Progenitor cell of endocrine pancreas (in vitro differentiated cells): ENCODE results near the gene HDDC3. TPM values are rescaled to one million over a fixed set of nuclear protein-coding genes. Genes with fewer than 3 reads are reported as not detected.
"Not testable (repeated sequence)": the region's sequence is repeated elsewhere in the genome, so short reads cannot be mapped to it uniquely, and the experiment has no call there.

Experiments
- DNase-seq: peaks from one replicate; pipeline ENCODE4 v3.0.0; 2021; ENCODE audit warnings: low spot score; ENCODE audit not compliant: unreplicated experiment
- H3K27ac Mint-ChIP-seq: 2 replicates; pipeline ENCODE4 v1.8.0; 2021; ENCODE audit warnings: mild to moderate bottlenecking, moderate library complexity, mixed read lengths
- H3K27me3 Mint-ChIP-seq: 2 replicates; pipeline ENCODE4 v1.8.0; 2021; ENCODE audit warnings: mixed read lengths
- H3K36me3 Mint-ChIP-seq: 2 replicates; pipeline ENCODE4 v1.8.0; 2022; ENCODE audit warnings: mixed read lengths; ENCODE audit not compliant: insufficient read depth
- H3K4me1 Mint-ChIP-seq: 2 replicates; pipeline ENCODE4 v1.8.0; 2021; ENCODE audit warnings: low read depth, mixed read lengths
- H3K4me3 Mint-ChIP-seq: 2 replicates; pipeline ENCODE4 v1.8.0; 2021; ENCODE audit warnings: low read depth, mild to moderate bottlenecking, moderate library complexity, mixed read lengths
- H3K9me3 Mint-ChIP-seq: 2 replicates; pipeline ENCODE4 v1.8.0; 2021; ENCODE audit warnings: low read depth, mixed read lengths
- total RNA-seq: library from RNA; stranded (reverse); gene quantifications from 2 replicates; pipeline ENCODE4 v1.2.1, GENCODE V29; 2021
- TF ChIP-seq, protein P1 (sequence below): fragments of 200-600 bp; sonication (generic); IDR thresholded peaks from one replicate; pipeline ENCODE4 v1.5.0; 2021; ENCODE audit warnings: antibody characterized with exemption, mild to moderate bottlenecking; ENCODE audit not compliant: unreplicated experiment

HDDC3 gene
- total RNA-seq, 1 donor from 2014 or later = 14.5 TPM

DNA sequence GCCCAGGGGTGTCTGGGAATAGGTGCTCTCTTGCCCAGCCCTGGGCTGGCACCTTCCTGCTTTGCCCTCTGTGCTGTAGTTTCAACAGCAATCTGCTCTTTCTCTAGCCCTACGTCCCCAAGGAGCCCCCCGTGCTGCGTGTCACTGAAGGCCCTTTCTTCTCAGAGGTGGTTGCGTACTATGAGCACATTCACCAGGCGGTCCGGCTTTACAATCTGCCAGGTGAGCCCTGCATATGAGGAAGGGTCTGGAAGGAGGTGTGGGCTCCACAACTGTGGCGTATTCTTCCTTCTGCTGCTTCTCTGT, 19.6 kb downstream of the HDDC3 start:
- H3K4me3 Mint-ChIP-seq = no peak overlapping the region
- peaks cover 16% of the 10 kb centered on the region for H3K36me3 Mint-ChIP-seq
- H3K9me3 Mint-ChIP-seq = no peaks in the 10 kb centered on the region

DNA sequence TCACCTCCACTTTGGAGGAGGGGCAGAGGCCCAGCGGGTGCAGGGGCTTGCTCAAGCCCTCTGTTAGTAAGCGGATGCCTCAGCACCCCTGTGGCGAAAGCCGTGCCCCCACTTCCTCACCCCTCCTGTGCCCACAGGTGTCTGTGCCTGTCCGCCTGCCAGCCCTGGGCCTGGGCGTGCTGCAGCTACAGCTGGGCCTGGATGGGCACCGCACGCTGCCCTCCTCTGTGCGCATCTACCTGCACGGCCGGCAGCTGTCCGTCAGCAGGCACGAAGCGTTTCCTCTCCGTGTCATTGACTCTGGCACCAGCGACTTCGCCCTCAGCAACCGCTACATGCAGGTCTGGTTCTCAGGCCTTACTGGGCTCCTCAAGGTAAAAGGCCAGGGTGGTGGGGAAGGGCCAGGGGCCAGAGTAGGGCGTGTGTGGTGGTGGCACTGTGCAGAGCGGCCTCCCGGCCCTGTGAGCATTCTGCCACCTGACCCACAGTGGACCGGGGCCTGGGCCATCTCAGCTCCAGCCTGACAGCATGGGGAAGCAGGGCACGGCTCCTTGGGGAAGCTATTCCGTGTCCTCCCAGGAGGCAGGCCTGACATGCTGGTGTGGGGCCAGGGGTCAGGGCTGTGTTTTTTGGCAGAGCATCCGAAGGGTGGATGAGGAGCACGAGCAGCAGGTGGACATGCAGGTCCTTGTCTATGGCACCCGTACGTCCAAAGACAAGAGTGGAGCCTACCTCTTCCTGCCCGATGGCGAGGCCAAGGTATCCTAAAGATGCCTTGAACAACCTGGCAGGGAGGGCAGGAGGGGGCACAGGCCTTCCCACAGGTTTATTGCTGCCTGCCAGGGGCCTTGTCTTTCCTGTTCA, 20.2 kb downstream of the HDDC3 start:
- Mint-ChIP-seq H3K9me3 (no peaks in the 10 kb centered on the region), H3K27me3 (no peaks in the 10 kb centered on the region), H3K36me3 (peaks cover 17% of the 10 kb centered on the region), H3K27ac (no peak overlapping the region), H3K4me3 (no peak overlapping the region), H3K4me1 (no peaks in the 10 kb centered on the region)
- TF ChIP-seq, protein P1, sequence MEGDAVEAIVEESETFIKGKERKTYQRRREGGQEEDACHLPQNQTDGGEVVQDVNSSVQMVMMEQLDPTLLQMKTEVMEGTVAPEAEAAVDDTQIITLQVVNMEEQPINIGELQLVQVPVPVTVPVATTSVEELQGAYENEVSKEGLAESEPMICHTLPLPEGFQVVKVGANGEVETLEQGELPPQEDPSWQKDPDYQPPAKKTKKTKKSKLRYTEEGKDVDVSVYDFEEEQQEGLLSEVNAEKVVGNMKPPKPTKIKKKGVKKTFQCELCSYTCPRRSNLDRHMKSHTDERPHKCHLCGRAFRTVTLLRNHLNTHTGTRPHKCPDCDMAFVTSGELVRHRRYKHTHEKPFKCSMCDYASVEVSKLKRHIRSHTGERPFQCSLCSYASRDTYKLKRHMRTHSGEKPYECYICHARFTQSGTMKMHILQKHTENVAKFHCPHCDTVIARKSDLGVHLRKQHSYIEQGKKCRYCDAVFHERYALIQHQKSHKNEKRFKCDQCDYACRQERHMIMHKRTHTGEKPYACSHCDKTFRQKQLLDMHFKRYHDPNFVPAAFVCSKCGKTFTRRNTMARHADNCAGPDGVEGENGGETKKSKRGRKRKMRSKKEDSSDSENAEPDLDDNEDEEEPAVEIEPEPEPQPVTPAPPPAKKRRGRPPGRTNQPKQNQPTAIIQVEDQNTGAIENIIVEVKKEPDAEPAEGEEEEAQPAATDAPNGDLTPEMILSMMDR = no peak
- DNase-seq = no peak

More for the DNA sequence above, 19.6 kb downstream of the HDDC3 start:
- TF ChIP-seq, protein P1 = no peak
- H3K4me1 Mint-ChIP-seq = no peaks in the 10 kb centered on the region
- H3K27me3 Mint-ChIP-seq = no peaks in the 10 kb centered on the region
- no peak overlapping the region for H3K27ac Mint-ChIP-seq
- DNase-seq = no peak

DNA sequence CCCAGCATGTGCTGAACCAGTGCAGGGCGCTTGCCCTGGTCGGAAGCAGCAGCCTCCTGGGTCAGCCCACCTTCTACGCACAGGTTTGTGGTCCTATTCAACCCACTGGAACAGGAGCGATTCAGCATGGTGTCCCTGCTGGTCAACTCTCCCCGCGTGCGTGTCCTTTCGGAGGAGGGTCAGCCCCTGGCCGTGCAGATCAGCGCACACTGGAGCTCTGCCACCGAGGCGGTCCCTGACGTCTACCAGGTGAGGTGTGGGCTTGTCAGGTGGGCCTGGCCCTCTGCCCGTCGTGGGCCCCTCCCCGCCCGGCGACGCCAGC, 21.1 kb downstream of the HDDC3 start:
- no peaks in the 10 kb centered on the region for H3K4me1 Mint-ChIP-seq
- TF ChIP-seq, protein P1 = no peak
- H3K27ac Mint-ChIP-seq = no peak overlapping the region
- DNase-seq = no peak
- H3K36me3 Mint-ChIP-seq = peaks cover 15% of the 10 kb centered on the region
- H3K4me3 Mint-ChIP-seq = no peak overlapping the region
- no peaks in the 10 kb centered on the region for H3K27me3 Mint-ChIP-seq
- no peaks in the 10 kb centered on the region for H3K9me3 Mint-ChIP-seq

DNA sequence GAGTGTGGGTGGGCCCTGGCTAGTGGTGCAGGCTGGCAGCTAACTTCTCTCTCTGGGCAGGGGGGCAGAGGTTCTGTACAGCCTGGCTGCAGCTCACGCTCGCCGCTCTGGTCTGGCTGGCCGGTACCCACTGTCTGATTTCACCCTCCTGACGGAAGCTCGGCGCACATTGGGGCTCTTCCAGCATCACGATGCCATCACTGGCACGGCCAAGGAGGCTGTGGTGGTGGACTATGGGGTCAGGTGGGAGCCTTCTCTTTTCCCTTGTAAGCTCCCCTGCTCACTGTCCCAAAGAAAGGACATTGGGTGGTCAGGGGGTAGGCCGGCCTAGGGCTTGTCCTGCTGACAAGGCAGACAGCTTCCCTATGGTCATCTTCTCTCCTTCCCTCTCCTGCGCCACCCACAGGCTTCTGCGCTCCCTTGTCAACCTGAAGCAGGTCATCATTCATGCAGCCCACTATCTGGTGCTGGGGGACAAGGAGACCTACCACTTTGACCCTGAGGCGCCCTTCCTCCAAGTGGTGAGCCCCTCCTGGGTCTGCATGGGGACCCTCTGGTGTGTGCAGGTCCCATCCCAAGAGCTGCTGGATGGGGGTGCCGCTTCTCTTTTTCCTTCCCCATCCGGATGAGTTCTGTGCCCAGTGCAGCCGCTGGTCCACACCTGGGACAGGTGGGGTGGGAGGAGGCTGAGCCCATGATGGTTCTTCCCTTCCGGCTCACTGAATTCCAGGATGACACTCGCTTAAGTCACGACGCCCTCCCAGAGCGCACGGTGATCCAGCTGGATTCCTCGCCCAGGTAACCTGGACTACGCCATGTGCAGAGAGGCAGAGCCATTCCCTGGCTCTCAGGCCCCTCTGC, 21.7 kb downstream of the HDDC3 start:
- TF ChIP-seq, protein P1 = no peak
- no peak overlapping the region for H3K27ac Mint-ChIP-seq
- no peak overlapping the region for H3K4me3 Mint-ChIP-seq
- no peaks in the 10 kb centered on the region for H3K27me3 Mint-ChIP-seq
- H3K4me1 Mint-ChIP-seq = no peaks in the 10 kb centered on the region
- H3K9me3 Mint-ChIP-seq = no peaks in the 10 kb centered on the region
- DNase-seq = no peak
- H3K36me3 Mint-ChIP-seq = peaks cover 18% of the 10 kb centered on the region

DNA sequence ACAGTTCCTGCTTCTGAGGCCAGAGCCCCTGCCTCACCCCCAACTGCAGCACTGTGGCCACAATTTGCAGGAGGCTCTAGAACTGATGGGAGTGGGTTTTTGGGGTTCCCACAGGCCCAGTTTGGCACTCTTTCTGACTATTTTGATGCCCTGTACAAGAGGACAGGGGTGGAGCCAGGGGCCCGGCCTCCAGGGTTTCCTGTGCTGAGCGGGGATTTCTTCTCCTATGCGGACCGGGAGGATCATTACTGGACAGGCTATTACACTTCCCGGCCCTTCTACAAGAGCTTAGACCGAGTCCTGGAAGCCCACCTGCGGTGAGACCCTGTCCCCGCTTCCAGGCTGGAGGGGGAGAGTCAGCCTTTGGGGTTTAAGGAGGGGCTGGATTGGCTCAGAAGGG, 22.4 kb downstream of the HDDC3 start:
- DNase-seq = no peak
- no peaks in the 10 kb centered on the region for H3K27me3 Mint-ChIP-seq
- H3K27ac Mint-ChIP-seq = no peak overlapping the region
- no peak overlapping the region for H3K4me3 Mint-ChIP-seq
- no peaks in the 10 kb centered on the region for H3K9me3 Mint-ChIP-seq
- TF ChIP-seq, protein P1 = no peak
- no peaks in the 10 kb centered on the region for H3K4me1 Mint-ChIP-seq
- peaks cover 21% of the 10 kb centered on the region for H3K36me3 Mint-ChIP-seq

DNA sequence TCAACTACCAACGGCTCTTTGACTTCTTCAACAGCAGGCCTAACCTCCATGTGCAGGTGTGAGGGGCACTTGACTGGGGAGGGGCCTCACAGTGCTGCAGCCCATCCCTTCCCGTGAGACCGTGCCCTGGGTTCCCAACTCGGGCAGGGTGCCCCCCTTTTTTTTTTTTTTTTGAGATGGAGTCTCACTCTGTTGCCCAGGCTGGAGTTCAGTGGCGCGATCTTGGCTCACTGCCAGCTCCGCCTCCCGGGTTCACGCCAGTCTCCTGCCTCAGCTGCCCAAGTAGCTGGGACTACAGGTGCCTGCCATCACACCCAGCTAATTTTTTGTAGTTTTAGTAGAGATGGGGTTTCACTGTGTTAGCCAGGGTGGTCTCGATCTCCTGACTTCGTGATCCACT, 22.9 kb downstream of the HDDC3 start:
- H3K4me1 Mint-ChIP-seq, H3K9me3 Mint-ChIP-seq, H3K27ac Mint-ChIP-seq, H3K4me3 Mint-ChIP-seq, H3K27me3 Mint-ChIP-seq, DNase-seq: not testable (repeated sequence)
- H3K36me3 Mint-ChIP-seq = peaks cover 21% of the 10 kb centered on the region
